GM19452 (cell line): ENCODE results near the gene GALNT1.
A peak's percentile ranks its signal among the peaks of the same experiment; 100 is the strongest.

Source experiments
- ATAC-seq: cut with Tn5 transposase; IDR thresholded peaks from one replicate; pipeline ENCODE4 v1.9.1; 2021; ENCODE audit not compliant: unreplicated experiment

GALNT1 gene

DNA sequence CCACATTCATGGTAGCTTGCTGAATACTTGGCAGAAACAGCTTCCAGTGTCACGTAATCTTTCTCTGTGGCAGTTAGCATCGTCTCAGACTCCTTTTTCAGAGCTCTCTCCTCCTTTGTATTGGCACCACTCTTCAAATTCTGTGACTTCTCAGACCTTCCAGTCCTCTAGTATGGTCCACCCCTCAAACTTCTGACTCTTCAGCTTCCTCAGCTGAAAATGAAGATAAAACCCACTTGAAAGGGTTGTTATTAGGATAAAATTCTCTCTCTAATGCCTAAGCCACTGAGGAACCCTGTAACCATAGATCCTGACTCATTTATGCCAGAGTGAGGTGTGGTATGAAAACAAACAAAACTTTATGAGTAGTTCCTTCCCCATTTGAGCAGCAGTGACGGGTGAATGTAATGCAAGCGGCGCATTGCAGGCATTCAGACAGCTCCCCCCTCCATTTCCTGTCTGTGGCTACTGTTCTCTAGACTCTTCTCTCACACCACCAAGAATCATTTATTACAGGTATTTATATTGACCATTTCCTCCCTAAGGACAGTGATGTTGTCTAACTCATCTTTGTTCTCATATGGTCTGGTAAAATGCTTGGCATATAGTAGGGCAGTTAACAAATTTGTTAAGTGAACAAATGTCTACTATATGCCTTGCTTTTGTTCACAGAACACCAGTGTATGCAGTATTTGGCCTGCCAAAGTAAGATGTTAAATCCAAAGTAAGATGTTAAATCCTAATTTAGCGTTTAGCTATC lies 35.3 kb downstream of the GALNT1 start:
- peak; percentile 99 for ATAC-seq

DNA sequence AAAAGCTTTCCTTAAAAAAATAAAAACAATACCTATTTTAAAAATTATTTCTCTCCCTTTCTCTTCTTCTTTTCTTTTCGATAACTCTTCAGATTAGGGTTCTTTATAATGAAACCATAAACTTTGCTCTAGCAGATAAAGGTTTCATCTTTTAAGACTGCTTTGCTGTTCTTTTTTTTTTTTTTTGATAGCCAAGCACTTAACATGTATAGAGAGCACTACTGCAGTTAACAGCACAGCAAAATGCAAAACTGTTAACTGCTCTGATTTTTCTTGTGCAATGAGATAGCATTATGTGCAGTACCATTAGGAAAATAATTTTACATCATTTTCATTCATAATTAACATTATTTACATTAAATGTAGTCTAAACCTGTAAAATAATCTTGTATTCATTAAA lies 36.3 kb downstream of the GALNT1 start:
- ATAC-seq = no peak

DNA sequence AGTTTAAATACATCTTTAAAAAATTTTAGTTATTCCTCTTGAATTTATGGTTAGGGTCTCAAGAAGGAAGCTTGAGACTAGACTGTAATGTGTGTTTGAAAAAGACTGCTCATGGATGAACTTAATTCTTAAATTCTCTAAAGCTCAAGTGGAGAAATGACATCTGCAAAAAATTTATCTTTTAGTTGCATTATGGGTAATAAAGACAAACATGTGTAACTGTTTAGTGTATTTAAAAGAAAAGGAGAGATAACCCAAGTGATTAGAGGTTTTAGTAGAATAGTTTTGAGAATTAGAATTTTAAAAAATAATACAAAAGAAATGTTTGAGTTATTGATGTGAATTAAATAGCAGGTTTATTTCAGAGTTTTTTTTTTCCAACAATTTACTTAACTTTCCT lies 36.7 kb downstream of the GALNT1 start:
- ATAC-seq = no peak

DNA sequence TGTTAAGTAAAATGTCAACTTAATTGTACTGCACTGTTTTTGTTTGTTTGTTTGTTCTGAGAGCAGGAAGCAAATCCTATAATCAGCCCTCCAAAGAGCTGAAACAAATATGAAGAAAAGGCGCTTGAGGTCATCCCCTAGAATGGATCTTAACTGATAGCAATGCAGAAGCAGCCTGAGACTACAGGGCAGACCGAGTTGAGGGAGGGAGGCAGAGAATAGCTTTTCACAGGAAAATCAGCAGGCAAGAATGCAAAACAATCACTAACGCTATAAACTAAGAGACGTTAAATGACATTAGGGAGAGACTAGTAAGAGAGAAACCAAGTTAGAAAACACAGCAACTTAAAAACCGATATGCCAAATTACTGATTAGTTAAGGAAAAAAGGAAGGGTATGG lies 37.2 kb downstream of the GALNT1 start:
- no peak for ATAC-seq

DNA sequence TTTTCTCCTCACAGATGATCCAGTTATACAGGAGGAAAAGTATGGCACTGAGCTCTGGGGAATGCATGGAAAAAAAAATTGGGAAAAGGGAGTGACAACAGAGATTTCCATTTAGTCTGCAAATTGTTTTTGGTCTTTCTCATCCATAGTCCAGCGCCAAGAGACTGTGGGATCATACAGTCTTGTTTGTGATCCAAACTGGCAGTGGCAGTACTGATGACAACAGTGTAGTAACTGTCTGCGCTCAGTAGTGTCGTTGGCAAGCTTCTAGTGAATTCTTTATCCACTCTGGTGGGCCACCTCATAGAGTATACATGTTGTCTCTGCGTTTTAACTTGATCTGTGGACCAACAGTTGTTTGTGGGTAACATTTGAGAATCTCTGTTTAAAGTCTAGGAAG lies 37.9 kb downstream of the GALNT1 start:
- ATAC-seq = no peak

DNA sequence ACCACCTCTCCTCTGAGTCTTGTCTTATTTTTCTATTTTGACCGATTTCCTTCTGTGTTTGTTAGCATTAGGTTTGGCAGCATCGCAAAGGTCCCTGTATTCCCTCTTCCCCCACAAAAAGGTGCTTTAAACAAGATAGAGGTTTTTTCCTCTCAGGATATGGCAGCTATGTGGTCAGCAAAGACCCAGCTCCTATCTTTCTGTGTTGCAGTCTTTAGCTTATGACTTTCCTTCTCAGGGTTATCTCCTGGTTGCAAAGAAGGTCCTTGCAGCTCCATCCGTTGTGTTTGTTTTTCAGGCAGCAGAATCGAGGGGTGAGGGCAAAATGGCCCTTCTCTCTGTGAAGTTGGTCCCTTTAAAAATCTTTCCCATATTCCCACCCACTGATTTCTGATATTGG lies 38.4 kb downstream of the GALNT1 start:
- ATAC-seq = no peak

DNA sequence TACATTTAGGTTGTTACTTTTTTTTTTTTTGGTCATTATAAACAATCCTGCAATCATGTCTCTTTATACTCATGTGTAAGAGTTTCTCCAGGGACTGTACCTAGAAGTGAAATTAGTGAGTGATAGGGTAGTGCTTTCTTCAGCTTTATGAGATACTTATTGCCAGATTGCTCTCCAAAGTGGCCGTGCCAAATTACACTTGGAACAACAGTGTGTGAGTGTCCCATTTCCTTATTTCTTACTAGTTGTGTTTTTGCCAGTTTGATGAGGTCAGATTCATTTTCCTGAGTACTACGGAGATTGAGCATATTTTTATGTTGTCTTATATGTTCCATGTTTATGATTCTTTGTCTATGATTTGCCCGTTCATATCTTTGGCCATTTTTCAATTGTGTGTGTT lies 39.2 kb downstream of the GALNT1 start:
- no peak for ATAC-seq

DNA sequence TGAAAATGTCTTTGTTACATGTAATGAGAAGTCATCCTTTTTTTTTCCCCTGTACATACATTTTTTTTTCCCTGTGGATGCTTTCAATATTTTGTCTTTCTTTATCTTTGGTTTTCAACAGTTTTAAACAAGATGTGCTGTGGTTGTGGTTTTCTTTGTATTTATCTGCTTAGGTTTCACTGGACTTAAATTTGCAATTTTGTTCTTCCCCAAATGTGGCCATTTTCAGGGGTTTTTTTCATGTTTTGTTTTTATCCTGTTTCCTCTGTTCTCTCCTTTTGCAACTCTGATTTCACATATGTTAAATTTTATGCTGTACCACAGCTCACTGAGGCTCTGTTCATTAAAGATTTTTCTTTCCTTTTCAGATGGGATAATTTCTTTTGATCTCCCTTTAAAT lies 41.7 kb downstream of the GALNT1 start:
- no peak for ATAC-seq

DNA sequence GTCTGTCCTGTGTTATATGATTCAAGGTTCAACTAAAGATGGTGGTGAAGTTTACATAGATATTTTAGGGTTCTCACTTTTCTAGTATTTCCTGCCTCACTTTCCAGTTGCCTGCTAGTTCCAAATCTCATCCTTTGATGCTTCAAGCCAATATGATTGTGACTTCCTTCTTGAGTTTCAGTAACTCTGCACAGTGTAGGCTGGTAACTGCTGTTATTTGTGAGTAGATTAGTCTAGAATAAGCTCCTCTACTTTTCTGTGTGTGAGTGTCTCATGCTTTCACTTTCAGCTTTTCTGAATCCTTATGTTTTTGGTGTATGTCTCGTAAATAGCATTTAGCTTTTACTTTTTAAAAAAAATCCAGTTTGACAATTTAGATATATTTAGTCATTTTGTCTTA lies 42.6 kb downstream of the GALNT1 start:
- ATAC-seq = peak; percentile 80

DNA sequence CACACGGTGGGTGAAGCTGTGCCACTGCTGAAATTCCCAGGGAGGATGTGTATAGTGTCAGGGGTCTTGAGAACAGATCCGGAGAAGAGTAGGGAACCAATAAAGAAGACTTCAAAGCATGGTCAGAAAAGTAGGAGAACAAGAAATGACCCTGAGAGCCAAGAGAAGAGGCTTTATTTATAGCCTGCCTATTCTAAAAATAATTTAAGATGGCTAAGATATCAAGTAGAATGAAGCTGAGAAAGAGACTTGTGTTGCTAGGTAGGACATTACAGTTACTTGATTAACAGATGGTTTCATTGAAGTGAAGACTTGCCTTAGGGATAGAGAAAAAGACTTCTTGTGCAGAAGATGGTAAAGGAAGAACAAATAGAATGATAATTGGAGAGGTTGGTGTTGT lies 43.7 kb downstream of the GALNT1 start:
- ATAC-seq = no peak

DNA sequence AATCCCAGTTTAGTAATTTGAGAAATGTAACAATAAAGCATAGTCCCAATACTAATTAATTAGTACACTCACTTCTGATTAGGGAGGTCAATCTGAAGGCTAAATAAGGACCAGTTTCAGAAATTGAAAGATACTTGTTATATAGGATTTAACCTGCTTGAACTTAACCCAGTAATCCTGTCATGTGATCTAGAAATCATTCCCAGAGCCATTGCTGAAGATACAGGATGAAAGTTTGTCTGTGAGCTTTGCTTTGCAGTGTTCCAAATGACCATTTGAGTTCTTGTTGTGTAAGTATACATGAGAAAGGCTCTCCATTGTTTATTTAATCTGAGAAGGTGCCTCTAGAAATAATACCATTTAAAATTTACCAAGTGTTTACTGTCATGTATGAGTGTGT lies 52.2 kb downstream of the GALNT1 start:
- no peak for ATAC-seq

DNA sequence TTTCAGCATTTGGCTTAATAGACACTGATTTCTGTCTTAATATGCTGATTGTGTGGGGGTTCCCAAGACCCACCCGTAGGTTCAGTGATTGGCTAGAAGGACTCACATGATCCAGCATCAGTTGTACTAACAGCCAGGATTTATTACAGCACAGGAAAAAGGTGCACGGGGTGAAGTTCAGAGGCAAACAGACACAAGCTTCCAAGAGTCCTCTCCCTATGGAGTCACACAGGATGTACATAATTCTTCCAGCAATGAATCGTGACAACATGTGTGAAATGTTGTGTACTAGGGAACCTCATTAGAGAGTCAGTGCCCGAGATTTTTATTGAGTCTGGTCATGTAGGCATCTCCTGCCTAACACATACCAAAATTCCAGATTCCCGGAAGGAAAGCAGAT lies 52.8 kb downstream of the GALNT1 start:
- ATAC-seq = no peak

DNA sequence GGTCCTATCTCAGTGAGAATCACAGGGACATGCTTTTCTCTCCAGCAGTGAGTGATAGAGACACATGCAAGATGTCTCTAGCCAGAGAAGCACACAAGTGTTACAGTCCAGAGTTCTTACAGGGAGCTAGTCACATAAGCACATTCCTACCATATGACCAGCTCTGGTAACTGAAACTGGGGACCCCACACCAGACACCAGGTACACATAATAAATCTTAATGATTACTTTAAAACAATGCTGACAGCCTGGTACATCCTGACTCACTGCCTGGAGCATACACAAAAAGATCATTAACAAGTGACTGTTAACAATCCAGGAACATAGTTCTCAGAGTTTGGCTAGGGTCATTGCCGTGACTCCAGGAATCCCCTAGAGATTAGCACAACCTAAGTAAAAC lies 53.6 kb downstream of the GALNT1 start:
- no peak for ATAC-seq

DNA sequence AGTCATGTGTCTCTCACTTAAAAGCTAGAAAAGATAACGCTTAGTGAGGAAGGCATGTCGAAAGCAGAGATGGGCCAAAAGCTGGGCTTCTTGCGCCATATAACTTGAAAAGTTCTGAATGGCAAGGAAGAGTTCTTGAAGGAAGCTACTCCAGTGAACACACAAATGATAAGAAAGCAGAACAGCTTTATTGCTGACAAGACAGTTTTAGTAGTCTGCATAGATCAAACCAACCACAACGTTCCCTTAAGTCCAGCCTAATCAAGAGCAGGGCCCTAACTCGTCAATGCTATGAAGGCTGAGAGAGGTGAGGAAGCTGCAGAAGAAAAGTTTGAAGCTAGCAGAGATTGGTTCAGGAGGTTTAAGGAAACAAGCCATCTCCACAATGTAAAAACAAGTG lies 55.7 kb downstream of the GALNT1 start:
- ATAC-seq = no peak

DNA sequence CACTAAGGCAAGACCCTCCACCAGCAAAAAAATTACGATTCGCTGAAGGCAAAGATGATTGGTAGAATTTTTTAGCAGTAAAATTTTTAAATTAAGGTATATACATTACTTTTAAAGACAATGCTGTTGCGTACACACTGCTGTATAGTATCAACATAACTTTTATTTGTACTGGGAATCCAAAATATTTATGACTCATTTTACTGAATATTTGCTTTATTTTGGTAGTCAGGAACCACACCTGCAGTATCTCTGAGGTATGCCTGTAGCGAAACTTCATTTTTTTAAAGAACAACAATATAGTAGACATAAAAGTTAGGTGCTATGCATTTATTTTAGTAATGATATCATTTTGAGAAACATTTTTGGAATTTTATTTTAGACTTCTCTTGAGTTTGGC lies 57.8 kb downstream of the GALNT1 start:
- no peak for ATAC-seq

DNA sequence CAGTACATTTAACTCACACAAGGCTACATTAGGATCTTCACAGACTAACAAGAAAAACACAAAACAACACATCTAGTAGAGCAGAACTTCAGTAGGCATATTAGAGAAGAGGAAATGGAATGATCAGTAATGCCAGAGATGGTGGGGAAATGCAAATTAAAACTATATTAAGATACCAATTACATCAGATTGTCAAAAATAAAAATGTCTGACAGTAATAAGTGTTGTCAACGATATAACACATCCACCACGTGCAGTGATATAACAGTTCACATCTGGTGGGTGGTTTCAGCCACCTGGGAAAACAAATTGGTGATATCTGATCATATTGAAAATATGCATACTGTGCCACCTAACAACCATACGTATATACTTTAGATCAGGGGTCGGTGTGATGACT lies 59.9 kb downstream of the GALNT1 start:
- no peak for ATAC-seq

DNA sequence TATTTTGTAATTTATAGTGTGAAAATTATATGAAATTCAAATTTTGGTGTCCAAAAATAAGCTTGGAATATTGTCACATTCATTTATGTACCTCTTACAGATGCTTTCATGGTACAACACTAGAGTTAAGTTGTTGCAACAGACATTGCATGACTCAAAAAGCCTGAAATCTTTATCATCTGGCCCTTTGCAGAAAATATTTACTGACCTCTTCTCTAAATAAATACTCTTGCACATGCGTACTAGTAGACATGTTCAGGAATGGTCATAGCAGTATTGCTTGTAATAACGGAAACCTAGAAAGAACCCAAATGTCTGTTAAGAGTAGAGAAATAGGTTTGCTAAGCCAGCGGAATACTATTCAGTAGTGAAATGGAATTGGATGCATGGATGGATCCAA lies 60.4 kb downstream of the GALNT1 start:
- ATAC-seq = no peak

DNA sequence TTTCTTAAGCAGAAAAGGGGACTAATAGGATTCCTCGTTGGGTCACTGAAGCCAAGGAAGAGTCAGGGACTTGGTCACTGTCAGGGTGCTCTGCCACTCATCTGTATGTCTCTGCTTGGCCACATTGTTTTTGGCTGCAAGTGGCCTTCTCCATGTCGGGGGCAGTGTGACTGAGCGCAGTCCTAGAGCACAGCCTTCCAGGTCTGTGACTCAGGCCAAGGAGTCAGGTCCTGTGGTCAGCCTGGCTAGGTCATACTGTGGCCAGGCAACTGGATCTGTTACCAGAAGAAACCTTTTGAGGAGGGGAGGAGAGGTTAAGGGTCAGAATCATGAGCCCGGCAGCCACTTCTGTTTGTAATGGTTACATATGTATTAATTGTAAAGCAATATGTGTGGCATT lies 61.3 kb downstream of the GALNT1 start:
- ATAC-seq = no peak

DNA sequence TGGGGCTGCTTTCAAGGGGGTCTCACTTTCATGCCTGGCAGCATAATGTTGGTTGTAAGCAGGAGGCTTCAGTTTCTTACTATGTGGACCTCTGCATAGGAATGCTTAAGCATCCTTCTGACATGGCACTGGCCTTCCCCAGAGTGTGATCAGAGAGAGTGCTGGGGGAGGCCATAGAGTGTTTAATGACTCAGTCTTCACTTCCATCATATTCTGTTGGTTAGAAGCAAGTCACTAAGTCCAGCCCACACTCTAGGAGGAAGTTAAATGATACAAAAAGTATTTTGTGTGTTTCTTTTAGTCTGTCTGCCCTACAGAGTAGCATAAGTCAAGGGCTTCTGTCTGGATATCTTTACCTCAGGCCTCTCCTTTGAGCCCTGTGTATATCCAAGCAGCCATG lies 64.9 kb downstream of the GALNT1 start:
- ATAC-seq = no peak

DNA sequence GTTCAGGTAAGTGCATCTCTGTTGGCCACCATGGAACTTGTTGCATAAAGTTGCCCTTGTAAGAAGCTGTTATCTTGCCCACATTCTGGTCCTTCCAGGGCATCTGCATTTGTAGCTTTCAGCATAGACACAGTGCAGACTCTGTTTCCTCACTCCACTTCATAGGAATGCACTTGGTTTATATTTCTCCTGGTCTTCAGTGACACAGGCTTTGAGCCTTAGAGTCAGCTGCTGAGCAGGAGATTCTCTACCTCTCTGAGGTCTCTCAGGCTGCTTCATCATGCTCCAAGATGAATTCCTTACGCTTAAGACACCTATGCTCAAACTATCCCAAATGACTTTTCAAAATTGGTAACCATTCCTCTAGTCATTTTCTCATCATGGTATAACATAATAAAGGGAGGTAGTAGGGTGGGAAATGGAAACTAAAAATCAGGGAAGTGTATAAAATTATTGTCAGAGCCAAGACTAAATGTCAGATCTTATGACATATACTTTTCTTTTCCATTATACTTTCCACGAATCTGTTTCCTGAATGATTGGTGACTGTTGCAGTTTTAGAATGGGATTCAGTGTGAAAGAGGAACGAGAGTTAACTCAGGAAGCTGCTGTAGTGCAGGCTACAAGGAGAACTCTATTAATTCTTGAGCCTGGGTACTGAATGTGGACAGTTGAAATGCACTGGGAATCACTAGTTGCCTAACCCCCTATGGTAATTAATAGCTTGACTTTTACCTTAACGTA lies 72.0 kb downstream of the GALNT1 start:
- no peak for ATAC-seq

DNA sequence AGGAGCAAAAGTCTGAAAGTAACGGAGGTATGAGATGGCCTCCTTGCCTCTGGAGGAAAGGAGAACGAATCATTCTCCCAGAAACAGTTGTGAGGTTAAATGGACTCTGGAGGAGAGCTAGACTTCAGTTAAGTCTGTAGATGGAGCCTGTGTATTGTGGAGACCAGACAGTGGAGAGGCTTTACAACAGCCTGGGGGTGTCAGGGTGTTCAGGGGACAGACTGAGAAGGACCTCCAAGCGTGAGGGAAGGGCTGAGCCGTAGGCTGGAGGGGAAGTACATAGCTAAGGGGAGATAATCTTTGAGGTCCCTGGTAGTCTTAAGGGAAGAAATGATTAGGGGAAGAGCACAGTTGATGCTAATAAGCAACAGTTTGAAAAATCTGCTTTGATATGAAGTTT lies 76.6 kb downstream of the GALNT1 start:
- ATAC-seq = no peak

DNA sequence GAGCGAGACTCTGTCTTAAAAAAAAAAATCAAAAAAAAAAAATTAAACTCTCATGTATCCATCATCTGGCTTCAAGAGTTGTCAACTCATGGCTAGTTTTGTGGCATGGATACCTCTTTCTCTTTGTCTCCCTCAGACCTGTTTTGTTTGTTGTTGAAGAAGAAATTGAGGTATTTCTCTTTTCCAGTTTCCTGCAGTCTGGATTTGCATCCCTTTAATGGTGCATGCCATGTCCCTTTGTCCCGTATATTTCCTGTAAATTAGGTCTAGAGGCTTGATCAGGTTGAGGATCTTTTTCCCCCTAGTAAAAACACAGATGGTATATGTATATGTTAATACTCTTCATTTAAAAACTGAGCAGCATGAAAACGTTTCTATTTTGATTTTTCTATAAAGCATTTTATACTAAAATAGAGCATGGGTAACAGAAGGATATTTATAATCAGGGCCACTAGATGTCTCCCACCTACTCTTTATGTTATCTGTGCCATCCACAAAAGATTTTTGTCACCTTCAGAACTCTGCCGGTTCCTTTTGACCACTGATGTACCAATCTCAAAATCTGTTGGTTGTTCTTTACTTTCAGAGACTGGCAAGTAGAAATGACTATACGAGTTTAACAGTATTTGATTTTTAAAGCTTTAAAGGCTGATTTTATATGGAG lies 80.1 kb downstream of the GALNT1 start:
- no peak for ATAC-seq
